Measurements from ENCODE around the gene CTNND2.
"Not testable (repeated sequence)": the region's sequence is repeated elsewhere in the genome, so short reads cannot be mapped to it uniquely, and the experiment has no call there.

The CTNND2 gene

DNA sequence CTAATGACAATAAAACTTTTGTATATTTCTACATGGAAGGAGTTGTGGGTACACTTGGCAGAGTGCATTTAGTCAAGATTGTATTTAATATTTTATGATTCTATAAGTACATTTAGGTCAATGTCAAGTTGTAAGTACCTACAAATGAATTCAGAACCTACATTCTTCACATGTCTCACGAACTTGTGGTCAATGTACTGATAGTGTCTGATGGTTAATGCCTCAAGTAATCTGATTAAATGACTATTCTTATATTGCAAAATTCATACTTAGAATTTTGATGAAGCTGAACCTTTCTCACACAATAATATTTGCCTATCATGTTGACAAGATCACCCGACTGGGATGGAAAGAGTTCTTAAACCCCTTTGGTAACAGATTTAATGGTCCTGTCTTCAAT, 444.5 kb downstream of the CTNND2 start:
- no peak for DNase-seq (ENCODE audit: low read depth in 2 of 2)

DNA sequence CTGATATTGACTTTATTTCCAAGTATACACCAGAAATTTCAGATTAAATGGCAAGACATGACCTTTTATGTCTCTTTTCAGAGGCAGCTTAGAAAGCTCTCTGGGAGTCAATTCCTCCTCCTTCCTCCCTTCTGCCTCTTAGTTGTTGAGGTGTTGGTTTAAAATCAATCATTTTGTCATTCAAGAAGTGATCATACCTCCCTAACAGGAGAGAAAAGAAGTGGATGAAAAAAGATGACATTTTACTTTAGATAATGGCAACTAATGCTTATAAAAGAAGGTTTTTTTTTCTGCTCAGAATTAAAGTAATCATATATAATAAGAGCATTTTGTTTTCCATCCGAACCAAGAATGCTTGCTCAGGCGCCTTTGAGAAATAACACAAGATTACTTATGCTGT, 448.7 kb downstream of the CTNND2 start:
- DNase-seq (ENCODE audit: low read depth in 2 of 2): no peak

DNA sequence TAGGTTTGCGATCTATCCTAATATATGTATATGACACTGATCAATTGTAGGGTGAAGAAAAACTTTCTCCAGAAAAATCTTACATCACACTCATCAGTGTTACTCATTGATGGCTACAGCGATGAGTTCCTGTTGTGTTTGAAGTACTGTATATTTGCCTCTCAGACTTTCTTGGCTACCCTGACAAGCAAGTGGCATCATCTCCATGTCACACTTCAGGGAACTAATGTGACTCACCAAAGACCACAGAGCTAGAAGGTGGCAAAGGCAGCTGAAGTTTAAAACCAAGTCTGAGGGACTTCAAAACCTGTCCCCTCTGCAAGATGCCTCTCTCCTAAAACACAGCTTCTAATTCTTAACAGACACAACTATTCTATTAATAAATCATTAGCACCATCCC, 451.4 kb downstream of the CTNND2 start:
- no peak for DNase-seq (ENCODE audit: low read depth in 2 of 2)

DNA sequence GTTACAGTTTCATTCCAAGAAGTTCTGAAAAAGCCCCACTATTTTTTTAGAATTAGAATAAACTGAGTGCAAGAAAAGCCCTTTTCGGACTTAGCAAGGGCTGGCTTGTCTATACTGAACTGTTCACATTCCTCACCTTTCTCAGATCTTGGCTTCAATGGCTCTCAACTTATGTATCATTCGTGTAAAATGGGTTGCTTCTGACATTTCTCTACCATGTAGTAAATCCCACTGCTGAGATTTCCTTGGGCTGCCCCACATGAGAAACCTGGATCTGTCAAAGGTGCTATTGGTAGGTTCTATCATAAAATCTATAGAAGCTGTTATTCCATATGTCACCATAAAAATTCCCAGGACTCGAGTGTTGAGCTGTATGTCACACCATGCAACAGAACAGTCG, 454.3 kb downstream of the CTNND2 start:
- DNase-seq (ENCODE audit: low read depth in 2 of 2): no peak

DNA sequence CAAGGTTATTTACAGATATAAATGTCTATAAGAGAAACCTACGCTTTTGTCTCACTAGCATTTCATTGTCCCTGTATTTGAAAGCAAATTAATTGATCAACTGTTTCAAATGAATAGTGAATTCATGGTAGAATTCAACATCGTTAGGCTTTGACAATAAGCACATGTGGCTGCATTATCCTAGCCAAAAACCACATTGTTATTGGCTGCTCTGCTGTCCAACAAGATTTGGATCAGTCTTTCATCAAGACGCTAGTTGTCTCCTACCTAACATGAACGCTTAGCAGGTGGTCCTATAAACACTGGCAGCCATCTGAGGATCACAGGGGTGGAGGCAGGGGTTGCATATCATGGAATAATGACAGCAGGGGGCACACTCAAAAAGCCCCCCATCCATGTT, 455.0 kb downstream of the CTNND2 start:
- no peak for DNase-seq (ENCODE audit: low read depth in 2 of 2)

DNA sequence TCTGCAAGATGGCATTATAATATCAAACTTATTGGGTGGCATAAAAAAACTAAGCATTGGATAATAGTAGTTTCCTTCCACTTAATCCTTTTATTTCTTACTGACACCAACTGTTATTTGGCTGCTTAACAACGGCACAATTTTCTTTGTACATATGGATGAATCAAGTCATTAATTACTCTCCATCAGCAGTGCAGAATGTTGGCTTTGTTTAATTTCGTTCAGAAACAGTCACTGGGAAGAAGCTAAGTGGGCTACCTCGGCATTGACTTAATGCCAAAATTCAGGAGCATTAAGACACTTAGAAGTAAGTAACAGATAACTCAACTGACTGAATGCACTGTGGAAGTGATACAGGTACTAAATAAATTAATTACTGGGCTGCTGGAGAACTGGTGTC, 460.4 kb downstream of the CTNND2 start:
- no peak for DNase-seq (ENCODE audit: low read depth in 2 of 2)

DNA sequence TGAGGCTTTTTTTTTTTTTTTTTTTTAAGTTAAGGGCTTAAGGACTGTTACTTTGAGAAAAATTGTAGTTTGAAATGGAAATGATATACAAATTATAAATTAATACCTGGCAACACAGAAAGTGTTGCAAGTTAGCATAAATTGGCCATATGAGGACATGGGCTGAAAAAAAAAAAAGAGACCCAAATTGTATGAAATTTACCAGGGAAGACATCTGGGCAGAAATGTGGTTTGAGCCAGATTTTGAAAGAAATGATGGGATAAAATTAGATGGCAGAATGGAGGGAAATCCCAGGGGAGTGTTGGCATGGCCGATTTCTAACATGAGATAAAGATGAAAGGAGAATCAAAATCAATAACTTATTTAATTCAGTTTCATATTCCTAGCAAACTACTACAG, 472.1 kb downstream of the CTNND2 start:
- DNase-seq (ENCODE audit: low read depth in 2 of 2): no peak

DNA sequence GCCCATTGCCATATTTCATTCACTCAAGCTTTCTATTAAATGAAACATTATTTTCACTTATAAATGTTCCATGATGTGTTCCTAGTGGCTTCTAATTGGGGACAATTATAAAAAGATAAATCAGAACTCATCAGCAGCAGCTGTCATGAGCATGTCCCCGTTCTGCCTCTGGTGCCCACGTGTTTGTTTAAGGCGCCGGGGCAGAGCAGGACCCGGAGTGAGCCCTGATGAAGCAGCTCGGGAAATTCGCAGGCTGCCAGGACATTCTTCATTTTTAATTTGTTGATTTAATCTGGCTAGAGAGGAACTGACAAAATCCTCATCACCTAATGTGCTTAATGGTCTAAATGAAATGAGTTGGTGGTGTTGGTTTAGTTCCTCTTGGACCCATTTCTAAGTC, 475.0 kb downstream of the CTNND2 start:
- no peak for DNase-seq (ENCODE audit: low read depth in 2 of 2)

DNA sequence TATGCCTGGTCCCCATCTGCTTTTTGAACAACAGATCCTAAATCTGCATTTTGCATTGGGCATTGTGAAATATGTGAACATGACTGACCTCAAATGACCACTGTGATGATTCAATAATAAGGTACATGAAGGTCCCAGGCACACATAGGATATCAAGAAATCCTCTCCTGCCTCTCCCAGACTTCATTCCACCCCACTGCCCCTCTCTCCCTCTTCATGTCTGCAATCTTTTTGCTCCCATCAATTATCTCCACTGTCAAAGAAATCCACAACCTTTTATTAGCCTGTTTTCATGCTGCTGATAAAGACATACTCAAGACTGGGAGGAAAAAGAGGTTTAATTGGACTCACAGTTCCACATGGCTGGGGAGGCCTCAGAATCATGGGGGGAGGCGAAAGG, 476.7 kb downstream of the CTNND2 start:
- DNase-seq (ENCODE audit: low read depth in 2 of 2): no peak

DNA sequence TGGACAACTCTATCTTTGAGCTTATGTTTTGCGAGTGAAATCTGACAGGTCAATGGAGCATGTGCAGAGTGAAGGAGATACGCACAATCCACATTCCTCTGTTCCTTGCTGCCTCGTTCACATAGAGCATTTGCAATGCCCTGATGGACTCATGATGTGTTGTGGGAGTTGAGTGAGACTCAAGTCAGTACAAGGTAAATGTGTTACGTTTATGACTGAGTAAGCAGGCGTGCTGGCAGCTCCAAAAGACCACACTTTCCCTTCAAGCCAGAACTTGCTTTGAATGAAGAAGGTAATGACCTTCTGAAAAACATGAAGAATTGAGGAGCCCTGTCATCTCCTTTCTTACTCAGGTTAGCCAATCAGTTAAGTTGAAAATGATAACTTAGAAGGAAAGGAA, 477.8 kb downstream of the CTNND2 start:
- DNase-seq (ENCODE audit: low read depth in 2 of 2): no peak

DNA sequence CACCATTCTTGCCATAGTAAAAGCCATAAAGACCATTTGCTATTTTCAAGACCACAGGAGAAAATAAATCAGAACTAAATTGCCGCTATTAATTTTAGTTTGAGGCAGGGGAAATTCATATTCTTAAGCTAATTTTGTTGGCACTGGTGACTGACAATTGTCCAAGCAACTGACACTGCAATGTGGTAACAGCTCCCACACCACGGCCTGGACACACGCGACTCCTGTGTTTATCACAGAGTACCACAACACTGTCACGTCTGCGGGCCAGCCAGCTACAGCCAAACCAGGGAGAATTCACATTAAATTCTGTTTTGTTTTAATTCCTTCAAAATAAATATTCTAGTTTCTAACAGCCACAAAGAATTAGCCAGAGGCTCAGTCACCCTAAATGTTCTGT, 481.9 kb downstream of the CTNND2 start:
- DNase-seq (ENCODE audit: low read depth in 2 of 2): no peak

DNA sequence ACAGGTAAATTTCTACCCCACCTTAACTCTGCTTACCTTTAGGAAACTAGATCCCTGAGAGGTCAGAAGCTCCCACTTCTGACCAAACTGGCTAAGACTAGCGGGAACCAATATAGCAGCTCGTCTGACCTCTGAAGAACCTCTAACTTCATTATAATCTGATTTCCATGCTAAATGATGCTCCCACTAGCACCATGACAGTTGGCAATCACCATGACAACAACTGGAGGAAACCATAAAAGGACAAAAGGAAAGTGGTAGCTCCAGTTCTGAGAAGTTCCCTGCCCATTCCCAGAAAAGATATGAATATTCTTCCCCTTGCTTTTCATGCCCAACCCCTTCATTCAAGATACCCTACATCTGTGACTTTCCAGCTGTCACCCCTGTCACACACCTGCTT, 483.3 kb downstream of the CTNND2 start:
- DNase-seq (ENCODE audit: low read depth in 2 of 2): no peak

DNA sequence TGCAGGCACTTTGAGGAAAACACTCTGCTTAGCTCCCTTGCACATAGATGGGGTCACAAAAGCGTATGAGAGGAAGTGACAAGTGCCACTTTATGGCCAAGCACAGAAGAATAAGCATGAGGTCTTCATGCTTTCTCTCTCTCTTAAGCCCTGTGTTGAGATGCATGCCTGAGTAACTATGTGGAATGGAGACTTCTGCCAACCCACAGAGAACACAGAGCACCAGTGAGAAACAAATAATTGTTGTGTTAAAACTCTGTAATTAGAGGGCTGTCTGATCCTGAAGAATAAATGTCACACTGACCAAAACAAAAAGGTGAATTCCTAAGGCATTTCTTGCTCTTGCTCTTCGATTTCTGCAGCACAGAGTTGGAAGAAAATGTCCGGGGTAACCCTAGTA, 488.5 kb downstream of the CTNND2 start:
- DNase-seq (ENCODE audit: low read depth in 2 of 2): no peak

DNA sequence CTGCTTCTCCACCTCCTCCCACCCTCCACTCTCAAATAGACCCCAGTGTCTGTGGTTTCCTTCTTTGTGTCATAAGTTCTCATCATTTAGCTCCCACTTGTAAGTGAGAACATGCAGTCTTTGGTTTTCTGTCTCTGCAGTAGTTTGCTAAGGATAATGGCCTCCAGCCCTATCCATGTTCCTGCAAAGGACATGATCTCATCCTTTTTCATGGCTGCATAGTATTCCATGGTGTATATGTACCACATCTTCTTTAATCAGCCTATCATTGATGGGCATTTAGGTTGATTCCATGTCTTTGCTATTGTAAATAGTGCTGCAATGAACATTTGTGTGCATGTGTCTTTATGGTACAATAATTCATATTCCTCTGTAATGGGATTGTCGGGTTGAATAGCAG, 489.5 kb downstream of the CTNND2 start:
- not testable (repeated sequence) for DNase-seq (ENCODE audit: low read depth in 2 of 2)

DNA sequence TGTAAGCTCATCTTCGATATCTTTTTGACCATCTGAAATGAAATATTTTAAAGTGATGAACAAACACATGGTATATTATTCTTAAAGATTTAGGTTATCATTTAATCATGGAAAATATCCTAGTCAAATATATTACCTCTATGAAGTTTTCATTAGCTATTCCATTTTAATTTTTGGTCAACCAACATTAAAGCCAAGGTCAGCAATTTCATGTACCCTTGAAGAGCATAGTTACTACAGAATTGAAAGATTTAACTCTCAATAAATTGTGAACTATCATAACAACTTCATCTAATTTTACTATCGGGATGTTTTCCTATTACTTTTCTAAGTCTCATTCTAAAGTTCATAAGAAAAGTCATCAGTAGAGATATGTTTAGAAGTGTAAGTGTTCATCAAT, 492.6 kb downstream of the CTNND2 start:
- DNase-seq (ENCODE audit: low read depth in 2 of 2): no peak

DNA sequence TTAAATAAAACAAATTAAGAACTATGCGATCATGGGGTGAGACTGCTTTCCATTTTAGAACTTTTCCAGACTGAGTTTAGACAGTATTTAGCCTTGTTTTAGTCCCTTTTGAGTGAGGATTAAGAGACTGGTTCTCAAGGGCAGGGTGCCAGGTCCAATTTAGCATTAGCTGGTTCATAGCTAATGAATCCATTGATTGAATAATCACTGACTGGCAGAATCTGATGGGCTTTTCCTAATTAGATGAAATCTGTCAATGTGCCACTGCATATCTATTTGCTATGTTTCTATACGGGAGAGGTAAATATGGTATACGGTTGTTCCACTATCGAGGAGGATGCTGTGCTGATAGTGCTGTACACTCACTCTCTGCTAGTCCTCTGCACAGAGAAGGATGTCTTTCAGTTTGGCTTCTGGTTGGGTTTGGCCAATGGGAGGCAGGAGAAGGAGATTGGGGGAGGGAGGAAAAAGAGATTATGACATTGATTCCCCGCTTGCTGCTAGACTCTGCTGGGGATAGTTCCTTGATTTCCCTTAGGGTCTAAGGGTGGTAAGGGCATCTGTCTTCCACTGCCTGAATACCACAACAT, 496.6 kb downstream of the CTNND2 start:
- no peak for DNase-seq (ENCODE audit: low read depth in 2 of 2)

DNA sequence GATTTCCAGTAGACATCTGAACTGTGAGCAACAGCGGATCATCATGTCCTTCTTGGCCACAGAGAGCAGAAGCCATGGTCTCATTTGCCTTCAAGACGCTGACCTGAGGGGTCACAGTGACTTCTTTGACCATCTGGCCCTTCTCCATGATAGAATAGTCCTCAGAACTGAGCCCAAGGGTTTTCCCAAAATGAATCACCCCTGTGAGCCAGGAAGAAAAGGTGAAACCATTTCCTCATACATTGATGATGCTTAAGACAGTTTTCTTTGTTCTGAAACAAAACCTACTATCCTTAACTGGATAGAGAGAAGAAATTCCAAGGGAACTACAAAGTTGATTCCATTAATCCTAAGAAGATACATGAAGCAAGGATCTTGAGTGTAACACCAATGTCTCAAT, 503.9 kb downstream of the CTNND2 start:
- DNase-seq (ENCODE audit: low read depth in 2 of 2): no peak

DNA sequence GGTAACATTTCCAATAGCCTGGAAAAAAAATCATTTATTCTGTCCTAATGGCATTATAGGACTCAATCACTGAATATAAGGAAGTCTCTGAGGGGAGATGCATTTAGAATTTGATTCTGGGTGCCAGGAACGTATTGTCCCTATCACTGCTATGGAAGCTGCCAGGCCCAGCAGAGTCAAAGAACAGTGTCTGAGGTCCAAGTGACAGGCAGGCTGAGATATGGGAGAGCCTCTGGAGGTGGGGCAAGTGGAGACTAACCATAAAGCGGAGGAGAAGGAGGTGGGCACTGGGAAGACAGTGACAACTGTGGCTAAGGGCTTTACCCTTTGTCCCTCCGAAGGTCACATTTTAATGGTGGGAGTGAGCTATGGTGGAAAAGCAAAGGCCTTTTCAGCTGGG, 505.5 kb downstream of the CTNND2 start:
- DNase-seq (ENCODE audit: low read depth in 2 of 2): no peak

DNA sequence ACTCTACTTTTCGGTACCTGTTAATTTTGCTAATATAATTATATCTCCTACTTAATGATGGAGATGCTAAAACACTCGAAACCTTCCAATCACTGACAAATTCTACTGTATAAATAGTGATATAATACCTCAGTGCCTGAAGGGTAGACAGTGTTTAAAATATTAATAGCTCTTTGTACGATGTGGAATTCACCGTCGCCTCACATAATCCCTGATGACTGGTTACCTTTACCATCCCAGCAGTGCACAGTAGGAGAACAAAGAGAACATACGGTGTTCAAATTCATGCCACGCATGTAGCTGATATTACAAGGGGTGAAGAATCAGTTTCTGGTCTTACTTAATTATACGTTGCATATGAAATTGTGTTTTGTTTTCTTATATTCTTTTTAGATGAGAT, 506.7 kb downstream of the CTNND2 start:
- DNase-seq (ENCODE audit: low read depth in 2 of 2): no peak

DNA sequence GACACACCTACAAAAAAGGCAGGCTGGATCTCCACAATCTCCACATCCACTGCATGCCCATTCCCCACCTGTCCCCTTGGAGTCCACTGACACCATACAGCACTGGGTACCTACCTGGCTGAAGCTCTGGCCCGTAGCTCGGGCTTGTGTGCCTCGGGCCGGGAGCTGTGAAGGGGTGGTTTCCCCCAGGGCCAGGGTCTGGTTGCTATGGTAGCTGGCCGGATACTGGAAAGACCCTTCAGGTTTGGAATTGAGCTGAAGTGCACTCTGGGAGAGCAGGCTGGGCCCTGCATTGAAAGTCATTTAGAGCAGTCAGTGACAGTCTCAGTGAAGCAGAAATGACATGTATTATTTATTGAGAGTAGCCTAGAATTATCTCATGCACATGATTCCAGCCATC, 507.3 kb downstream of the CTNND2 start:
- no peak for DNase-seq (ENCODE audit: low read depth in 2 of 2)

DNA sequence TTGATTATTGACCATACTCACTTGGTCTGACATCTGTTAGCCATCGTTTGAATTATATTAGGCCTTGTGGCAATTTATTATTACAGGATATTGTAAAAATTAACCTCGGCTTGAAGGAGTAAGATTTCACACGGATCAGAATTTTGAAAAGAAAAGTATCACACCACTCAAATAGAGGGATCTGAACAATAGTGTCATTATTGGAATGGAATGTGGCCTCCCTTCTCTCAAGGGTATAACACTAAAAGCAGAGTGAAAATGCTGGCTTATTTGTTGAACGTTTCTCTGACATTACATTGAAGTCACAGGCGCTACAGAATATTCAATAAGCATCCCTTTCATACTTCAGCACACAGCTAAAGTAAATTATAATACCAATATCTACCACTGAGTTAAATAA, 509.3 kb downstream of the CTNND2 start:
- no peak for DNase-seq (ENCODE audit: low read depth in 2 of 2)

DNA sequence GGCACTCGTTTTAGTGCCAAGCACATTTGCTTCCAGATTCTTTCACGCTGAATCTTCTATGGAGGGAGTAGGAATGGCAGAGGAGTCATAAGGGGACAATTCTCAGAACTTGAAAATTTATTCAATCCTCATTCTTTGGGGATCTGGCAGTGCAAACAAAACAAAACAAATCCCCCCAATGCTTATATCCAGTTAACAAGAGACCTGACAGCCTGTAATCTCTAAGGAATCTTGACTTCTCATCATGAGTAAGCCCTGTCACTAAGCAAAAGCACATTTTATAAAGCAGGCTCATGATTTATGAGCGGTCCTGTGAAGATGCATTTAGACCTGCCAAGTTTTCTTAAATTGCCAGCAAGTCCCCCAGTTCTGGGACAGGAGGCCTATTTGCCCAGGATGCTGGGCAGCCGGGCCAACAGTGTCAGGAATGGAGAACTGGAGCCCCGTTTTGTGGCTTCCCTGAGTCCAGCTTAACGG, 513.9 kb downstream of the CTNND2 start:
- no peak for DNase-seq (ENCODE audit: low read depth in 2 of 2)

DNA sequence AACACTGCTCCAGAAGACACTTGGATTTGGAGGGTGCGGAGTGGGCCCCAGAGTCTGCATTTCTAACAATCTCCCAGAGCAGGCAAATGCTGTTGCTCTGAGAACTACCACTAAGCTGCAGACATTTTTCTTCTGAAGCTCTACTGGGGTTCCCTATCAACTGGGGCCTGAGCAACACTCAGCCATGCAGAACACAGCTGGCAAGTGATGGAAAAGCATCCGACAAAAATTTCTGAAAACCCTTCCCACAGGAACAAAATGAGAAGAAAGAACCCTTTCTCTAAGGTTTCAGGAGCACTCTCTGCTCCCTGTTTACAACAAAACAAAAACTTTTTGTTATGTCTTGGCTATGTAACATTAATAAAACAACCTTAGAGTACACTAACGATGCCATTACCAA, 516.9 kb downstream of the CTNND2 start:
- DNase-seq (ENCODE audit: low read depth in 2 of 2): no peak

DNA sequence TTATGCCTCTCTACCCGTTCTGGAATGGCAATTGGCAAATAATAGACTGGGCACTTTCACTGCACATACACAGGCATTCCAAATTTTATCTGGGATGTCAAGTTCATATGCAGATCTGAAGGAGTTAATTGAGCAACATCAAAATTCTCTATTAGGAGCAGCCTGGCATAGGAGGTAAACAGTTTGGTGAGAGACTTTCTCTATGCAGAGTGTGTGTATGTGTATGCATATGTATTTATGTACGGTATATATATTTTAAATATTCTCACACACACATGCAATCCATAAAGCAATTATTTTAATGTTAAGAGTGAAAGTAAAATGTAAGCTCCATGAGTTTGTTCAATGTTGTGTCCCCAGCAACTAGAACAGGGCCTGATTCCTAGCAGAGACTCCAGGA, 517.8 kb downstream of the CTNND2 start:
- no peak for DNase-seq (ENCODE audit: low read depth in 2 of 2)

DNA sequence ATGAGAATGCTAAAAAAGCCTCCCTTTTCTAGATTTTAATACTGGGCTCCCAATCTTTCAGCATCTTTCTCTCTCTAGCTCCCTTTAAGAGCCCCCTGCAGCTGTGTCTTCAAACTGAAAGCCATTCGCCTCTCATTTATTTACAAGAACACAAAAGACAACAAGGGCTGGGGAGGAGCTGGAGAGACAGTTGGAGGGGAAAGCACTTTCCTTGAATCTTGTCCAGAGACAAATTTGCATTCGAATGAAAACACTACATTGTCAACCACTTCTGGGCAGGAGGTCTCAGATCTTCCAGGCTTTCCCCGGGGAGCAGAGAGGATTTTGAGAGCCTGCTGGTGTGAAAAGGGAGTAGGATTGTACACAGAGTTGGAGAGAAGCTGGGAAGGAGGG, 518.3 kb downstream of the CTNND2 start:
- no peak for DNase-seq (ENCODE audit: low read depth in 2 of 2)
